PFSK-1 (cell line): ENCODE results near the gene OR9Q1.

Experiments
- FOXP2 ChIP-seq: optimal IDR thresholded peaks from 2 replicates; pipeline ENCODE3; 2011; ENCODE audit warnings: borderline replicate concordance, control low read depth, inconsistent platforms; ENCODE audit not compliant: insufficient read depth; ENCODE audit errors: extremely low read length, extremely low read depth
- POLR2AphosphoS5 ChIP-seq: IDR thresholded peaks from 2 replicates; pipeline ENCODE4 v1.6.1; 2012; ENCODE audit warnings: low read depth, mild to moderate bottlenecking, control low read depth, low read length, moderate library complexity
- REST ChIP-seq, 2 experiments: IDR thresholded peaks; 2 replicates each; pipeline versions ENCODE4 v1.6.1 to v1.8.0; 2011 to 2012; ENCODE audit warnings: low read depth in 2 of 2, low read length in 2 of 2, control low read depth in 1 of 2, inconsistent platforms in 1 of 2, mild to moderate bottlenecking in 1 of 2, moderate library complexity in 1 of 2; ENCODE audit not compliant: insufficient read depth in 1 of 2
- SIN3A ChIP-seq: IDR thresholded peaks from 2 replicates; pipeline ENCODE4 v1.6.1; 2012; ENCODE audit warnings: mild to moderate bottlenecking, low read length, moderate library complexity, borderline replicate concordance; ENCODE audit not compliant: insufficient read depth
- TAF1 ChIP-seq: IDR thresholded peaks from 2 replicates; pipeline ENCODE4 v1.6.1; 2012; ENCODE audit warnings: low read length, control low read depth, borderline replicate concordance; ENCODE audit not compliant: insufficient read depth

DNA sequence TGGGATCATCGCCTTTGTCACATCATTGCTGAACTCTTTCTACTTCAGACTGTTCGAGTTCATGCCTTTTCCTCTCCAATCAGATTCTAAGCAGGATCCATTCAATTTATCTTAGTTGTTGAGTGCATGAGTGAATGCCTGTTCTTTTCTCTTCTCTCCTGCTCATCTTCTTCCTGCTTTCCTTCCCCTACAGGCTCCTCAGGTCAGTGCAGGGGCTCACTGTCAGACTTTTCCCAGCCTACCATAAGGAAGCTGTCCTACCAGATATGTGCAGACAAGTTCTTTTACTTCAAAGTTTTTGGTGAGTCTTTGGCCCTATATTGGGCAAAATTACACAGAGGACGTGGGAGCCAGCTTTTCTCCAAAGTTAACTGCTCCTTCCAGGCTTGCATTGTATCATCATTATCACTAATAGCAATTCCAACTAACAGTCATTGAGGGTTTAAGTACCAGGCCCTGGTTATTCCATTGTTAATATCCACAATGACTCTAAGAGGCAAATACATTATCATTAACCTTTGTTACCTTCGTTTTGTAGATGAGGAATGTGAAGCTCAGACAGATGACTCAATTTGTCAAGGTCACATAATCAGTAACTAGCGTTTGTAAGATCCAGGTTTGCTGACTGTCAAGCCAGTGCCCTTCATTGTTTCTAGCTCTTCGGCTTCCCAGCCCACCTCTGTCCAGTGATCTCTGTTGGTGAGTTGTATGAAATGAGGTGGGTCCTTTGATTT is 37.4 kb downstream of the OR9Q1 start:
- no peak for TF ChIP-seq TAF1
- TF ChIP-seq POLR2AphosphoS5, result no peak
- no peak for TF ChIP-seq REST (IDR thresholded peaks at IDR 0.05; ENCODE audit: insufficient read depth in 1 of 2, low read depth in 2 of 2, low read length in 2 of 2)
- no peak for TF ChIP-seq SIN3A
- TF ChIP-seq FOXP2, result no peak
